HepG2 (cell line): ENCODE data around the gene IL21R. TPM values are rescaled to one million over a fixed set of nuclear protein-coding genes. Genes with fewer than 3 reads are reported as not detected.

Experiments used
- CREM ChIP-seq, 2 experiments: sonication (generic) in 1 of 2; formaldehyde crosslinking in 1 of 2; IDR thresholded peaks; 2 replicates each; pipeline versions ENCODE4 v1.4.0 to v1.6.1; 2016 to 2020; ENCODE audit warnings: antibody characterized with exemption in 1 of 2, mild to moderate bottlenecking in 1 of 2, missing genetic modification reagents in 1 of 2
- DPF2 ChIP-seq: sonication (generic); formaldehyde crosslinking; IDR thresholded peaks from 2 replicates; pipeline ENCODE4 v1.4.0; 2020; ENCODE audit warnings: mild to moderate bottlenecking, low read depth, missing genetic modification reagents, borderline replicate concordance
- ELF4 ChIP-seq: sonication (generic); formaldehyde crosslinking; IDR thresholded peaks from 2 replicates; pipeline ENCODE4 v1.5.0; 2020; ENCODE audit warnings: missing genetic modification reagents, mild to moderate bottlenecking, moderate library complexity, borderline replicate concordance
- ERF ChIP-seq: IDR thresholded peaks from 2 replicates; pipeline ENCODE4 v1.6.1; 2018; ENCODE audit warnings: missing biosample characterization, missing genetic modification reagents
- ESRRA ChIP-seq: sonication (generic); formaldehyde crosslinking; IDR thresholded peaks from 2 replicates; pipeline ENCODE4 v1.5.1; 2020; ENCODE audit warnings: mild to moderate bottlenecking, low read depth, missing genetic modification reagents
- FOXK1 ChIP-seq: sonication (generic); formaldehyde crosslinking; IDR thresholded peaks from 2 replicates; pipeline ENCODE4 v1.4.0; 2020; ENCODE audit warnings: low read depth, missing genetic modification reagents, borderline replicate concordance
- FOXP1 ChIP-seq, 2 experiments: fragments of 450-650 bp in 1 of 2; IDR thresholded peaks; 2 replicates each; pipeline ENCODE4 v1.6.1; 2017 to 2018; ENCODE audit warnings: antibody characterized with exemption in 1 of 2
- HNRNPL ChIP-seq: fragments of 200-400 bp; formaldehyde crosslinking; IDR thresholded peaks from 2 replicates; pipeline ENCODE4 v1.6.1; 2017; ENCODE audit warnings: mild to moderate bottlenecking, low read depth, low read length
- HOXD1 ChIP-seq: sonication (generic); formaldehyde crosslinking; IDR thresholded peaks from 2 replicates; pipeline ENCODE4 v1.5.0; 2020; ENCODE audit warnings: missing genetic modification reagents
- IRX3 ChIP-seq: sonication (generic); formaldehyde crosslinking; IDR thresholded peaks from 2 replicates; pipeline ENCODE4 v1.8.1; 2023; ENCODE audit warnings: mild to moderate bottlenecking, low read depth, missing genetic modification reagents, borderline replicate concordance
- JDP2 ChIP-seq: sonication (generic); formaldehyde crosslinking; IDR thresholded peaks from 2 replicates; pipeline ENCODE4 v1.8.1; 2022; ENCODE audit warnings: missing genetic modification reagents, borderline replicate concordance
- JUND ChIP-seq: sonication (generic); formaldehyde crosslinking; IDR thresholded peaks from 2 replicates; pipeline ENCODE4 v1.8.0; 2022; ENCODE audit warnings: mild to moderate bottlenecking, missing genetic modification reagents
- KDM3A ChIP-seq: IDR thresholded peaks from 2 replicates; pipeline ENCODE4 v1.6.1; 2018; ENCODE audit warnings: low read depth, missing compliant biosample characterization
- KDM6A ChIP-seq: IDR thresholded peaks from 2 replicates; pipeline ENCODE4 v1.6.1; 2016; ENCODE audit warnings: low read depth
- MIER3 ChIP-seq: IDR thresholded peaks from 2 replicates; pipeline ENCODE4 v1.6.1; 2016; ENCODE audit warnings: missing compliant biosample characterization, borderline replicate concordance
- MYNN ChIP-seq: sonication (generic); formaldehyde crosslinking; IDR thresholded peaks from 2 replicates; pipeline ENCODE4 v1.4.0; 2020; ENCODE audit warnings: mild to moderate bottlenecking, low read depth, missing genetic modification reagents
- NFYC ChIP-seq: IDR thresholded peaks from 2 replicates; pipeline ENCODE4 v1.6.1; 2016; ENCODE audit warnings: missing genetic modification reagents, missing compliant biosample characterization
- NONO ChIP-seq, 2 experiments: fragments of 450-650 bp in 1 of 2; sonication (generic) in 1 of 2; formaldehyde crosslinking in 1 of 2; IDR thresholded peaks in 1 of 2; conservative IDR thresholded peaks in 1 of 2; 2 replicates each; pipeline versions ENCODE4 v1.6.1 to v1.8.0; 2017 to 2022; ENCODE audit warnings: mild to moderate bottlenecking in 1 of 2, missing genetic modification reagents in 1 of 2, moderate library complexity in 1 of 2
- SMARCC2 ChIP-seq: fragments of 450-650 bp; IDR thresholded peaks from 2 replicates; pipeline ENCODE4 v1.6.1; 2017; ENCODE audit warnings: antibody characterized with exemption, mild to moderate bottlenecking
- SPEN ChIP-seq: sonication (generic); formaldehyde crosslinking; IDR thresholded peaks from 2 replicates; pipeline ENCODE4 v1.5.1; 2020; ENCODE audit warnings: low read depth, mild to moderate bottlenecking, missing genetic modification reagents
- YEATS2 ChIP-seq: sonication (generic); formaldehyde crosslinking; IDR thresholded peaks from 2 replicates; pipeline ENCODE4 v1.4.0; 2020; ENCODE audit warnings: missing genetic modification reagents, borderline replicate concordance
- ZNF224 ChIP-seq: sonication (generic); formaldehyde crosslinking; IDR thresholded peaks from 2 replicates; pipeline ENCODE4 v1.5.0; 2020; ENCODE audit warnings: mild to moderate bottlenecking, missing genetic modification reagents
- ZNF775 ChIP-seq: sonication (generic); formaldehyde crosslinking; IDR thresholded peaks from 2 replicates; pipeline ENCODE4 v1.4.0; 2020; ENCODE audit warnings: missing genetic modification reagents, mild to moderate bottlenecking, moderate library complexity, borderline replicate concordance
- ZNF777 ChIP-seq: sonication (generic); formaldehyde crosslinking; IDR thresholded peaks from 2 replicates; pipeline ENCODE4 v1.4.0; 2020; ENCODE audit warnings: missing genetic modification reagents
- ZNF788 ChIP-seq: sonication (generic); formaldehyde crosslinking; IDR thresholded peaks from 2 replicates; pipeline ENCODE4 v1.5.0; 2020; ENCODE audit warnings: mild to moderate bottlenecking, missing genetic modification reagents, borderline replicate concordance
- polyA plus RNA-seq, 8 experiments: library from polyadenylated mRNA; depleted of rRNA in 3 of 8; stranded (reverse) in 7 of 8; unstranded in 1 of 8; fragments of >200 nt; fragmentation: Illumina TruSeq in 4 of 8; extraction: Trizol in 4 of 8; gene quantifications; 2 replicates each; pipeline versions ENCODE4 v1.2.1 to v1.2.3, GENCODE V29; 2011 to 2016; ENCODE audit warnings: low read depth in 4 of 8, missing spikeins in 1 of 8, mixed read lengths in 1 of 8; ENCODE audit not compliant: insufficient read depth in 1 of 8
- total RNA-seq, 5 experiments: library from RNA; depleted of rRNA; stranded (reverse); fragments of >200 nt; fragmentation: Illumina TruSeq; extraction: Trizol; gene quantifications; 2 replicates each; pipeline ENCODE4 v1.2.3, GENCODE V29; 2016; ENCODE audit warnings: low read depth in 1 of 5
- TF ChIP-seq, protein P1 (sequence below): sonication (generic); formaldehyde crosslinking; IDR thresholded peaks from 2 replicates; pipeline ENCODE4 v1.4.0; 2020; ENCODE audit warnings: missing genetic modification reagents
- TF ChIP-seq, protein P2 (sequence below): sonication (generic); formaldehyde crosslinking; IDR thresholded peaks from 2 replicates; pipeline ENCODE4 v1.5.0; 2020; ENCODE audit warnings: mild to moderate bottlenecking, missing genetic modification reagents, moderate library complexity
- TF ChIP-seq, protein P3 (sequence below): IDR thresholded peaks from 2 replicates; pipeline ENCODE4 v1.6.1; 2016

IL21R gene
- total and polyA plus RNA-seq, 2 of the 13 experiments (the other 11 are each of a cell fraction or from before 2014, with no cell fraction given): 0.49 to 0.64 TPM

DNA sequence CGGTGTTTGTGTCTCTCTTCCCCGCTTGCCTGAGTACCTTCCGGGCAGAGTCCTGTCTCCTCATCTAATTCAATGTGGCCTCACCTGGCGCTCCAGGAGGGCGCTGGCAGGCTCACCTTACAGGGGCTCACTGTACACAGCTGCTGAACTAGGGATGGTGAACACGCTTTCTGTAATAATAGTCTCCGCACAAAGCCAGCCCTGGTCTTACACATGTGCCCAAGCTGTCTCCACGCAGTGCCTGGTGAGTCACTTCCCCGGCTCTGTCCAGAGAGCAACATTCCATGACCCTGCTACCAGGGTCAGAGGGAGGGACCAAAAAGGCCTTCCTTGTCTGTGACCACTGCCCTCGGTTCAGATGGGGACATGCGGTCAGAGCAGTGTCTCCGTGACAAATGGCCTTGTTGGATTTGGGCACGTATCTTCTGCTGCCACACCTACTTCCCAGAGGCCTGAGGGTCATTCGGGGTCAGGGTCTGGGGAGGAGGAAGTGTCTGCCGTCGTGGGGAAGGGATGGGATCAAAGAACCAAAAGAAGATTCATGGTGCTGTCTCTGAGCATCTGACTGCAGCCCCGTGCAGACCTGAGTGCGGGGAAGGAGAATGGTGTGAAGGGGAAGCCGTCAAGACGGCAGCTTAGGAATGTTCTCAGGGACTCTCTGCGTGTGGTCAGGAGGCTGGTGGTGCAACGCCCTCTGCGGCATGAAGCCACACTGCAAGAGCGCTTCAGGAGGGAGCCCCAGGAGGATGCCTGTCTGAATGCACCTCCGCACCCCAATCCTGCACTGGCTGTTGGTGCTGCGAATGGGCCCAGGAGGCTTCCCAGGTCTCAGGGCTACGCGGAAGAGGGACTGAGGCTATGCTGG lies 68.8 kb downstream of the IL21R start (continued):
- TF ChIP-seq, protein P1, sequence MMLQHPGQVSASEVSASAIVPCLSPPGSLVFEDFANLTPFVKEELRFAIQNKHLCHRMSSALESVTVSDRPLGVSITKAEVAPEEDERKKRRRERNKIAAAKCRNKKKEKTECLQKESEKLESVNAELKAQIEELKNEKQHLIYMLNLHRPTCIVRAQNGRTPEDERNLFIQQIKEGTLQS (CRISPR knock-in tag): peak; percentile 60
- TF ChIP-seq ERF (CRISPR knock-in tag) (peak; percentile 44), KDM3A (CRISPR knock-in tag) (0 out of 2 replicates have a peak, but pooled peaks have one; percentile 27), CREM (IDR thresholded peaks at IDR 0.05) (peak; percentile 39; the same call in 1 of the 2 replicates), CREM (CRISPR knock-in tag; IDR thresholded peaks at IDR 0.05) (no peak), SMARCC2 (no peak), FOXP1 (IDR thresholded peaks at IDR 0.05) (no peak), FOXP1 (CRISPR knock-in tag; IDR thresholded peaks at IDR 0.05) (peak; percentile 56; the same call in 1 of the 2 replicates), JUND (CRISPR knock-in tag) (peak; percentile 94), MYNN (CRISPR knock-in tag) (no peak), ZNF775 (CRISPR knock-in tag) (no peak), DPF2 (CRISPR knock-in tag) (peak; percentile 86), KDM6A (peak; percentile 22; the same call in 1 of the 2 replicates), FOXK1 (CRISPR knock-in tag) (peak; percentile 55; the same call in 1 of the 2 replicates), MIER3 (CRISPR knock-in tag) (peak; percentile 70), ESRRA (CRISPR knock-in tag) (peak; percentile 88), ZNF777 (CRISPR knock-in tag) (no peak), SPEN (CRISPR knock-in tag) (peak; percentile 46; the same call in 1 of the 2 replicates), HNRNPL (no peak), NFYC (CRISPR knock-in tag) (peak; percentile 35; the same call in 1 of the 2 replicates), IRX3 (CRISPR knock-in tag) (no peak), HOXD1 (CRISPR knock-in tag) (no peak; the same call in 1 of the 2 replicates), ZNF224 (CRISPR knock-in tag) (no peak), YEATS2 (CRISPR knock-in tag) (peak; percentile 55; the same call in 1 of the 2 replicates), JDP2 (CRISPR knock-in tag) (no peak), ELF4 (CRISPR knock-in tag) (peak; percentile 54; the same call in 1 of the 2 replicates), NONO (IDR thresholded peaks at IDR 0.05) (no peak), NONO (CRISPR knock-in tag; conservative IDR thresholded peaks at IDR 0.05) (peak; percentile 67), ZNF788 (CRISPR knock-in tag) (peak; percentile 65; the same call in 1 of the 2 replicates)
- TF ChIP-seq, protein P2, sequence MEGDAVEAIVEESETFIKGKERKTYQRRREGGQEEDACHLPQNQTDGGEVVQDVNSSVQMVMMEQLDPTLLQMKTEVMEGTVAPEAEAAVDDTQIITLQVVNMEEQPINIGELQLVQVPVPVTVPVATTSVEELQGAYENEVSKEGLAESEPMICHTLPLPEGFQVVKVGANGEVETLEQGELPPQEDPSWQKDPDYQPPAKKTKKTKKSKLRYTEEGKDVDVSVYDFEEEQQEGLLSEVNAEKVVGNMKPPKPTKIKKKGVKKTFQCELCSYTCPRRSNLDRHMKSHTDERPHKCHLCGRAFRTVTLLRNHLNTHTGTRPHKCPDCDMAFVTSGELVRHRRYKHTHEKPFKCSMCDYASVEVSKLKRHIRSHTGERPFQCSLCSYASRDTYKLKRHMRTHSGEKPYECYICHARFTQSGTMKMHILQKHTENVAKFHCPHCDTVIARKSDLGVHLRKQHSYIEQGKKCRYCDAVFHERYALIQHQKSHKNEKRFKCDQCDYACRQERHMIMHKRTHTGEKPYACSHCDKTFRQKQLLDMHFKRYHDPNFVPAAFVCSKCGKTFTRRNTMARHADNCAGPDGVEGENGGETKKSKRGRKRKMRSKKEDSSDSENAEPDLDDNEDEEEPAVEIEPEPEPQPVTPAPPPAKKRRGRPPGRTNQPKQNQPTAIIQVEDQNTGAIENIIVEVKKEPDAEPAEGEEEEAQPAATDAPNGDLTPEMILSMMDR (CRISPR knock-in tag): no peak
- TF ChIP-seq, protein P3, sequence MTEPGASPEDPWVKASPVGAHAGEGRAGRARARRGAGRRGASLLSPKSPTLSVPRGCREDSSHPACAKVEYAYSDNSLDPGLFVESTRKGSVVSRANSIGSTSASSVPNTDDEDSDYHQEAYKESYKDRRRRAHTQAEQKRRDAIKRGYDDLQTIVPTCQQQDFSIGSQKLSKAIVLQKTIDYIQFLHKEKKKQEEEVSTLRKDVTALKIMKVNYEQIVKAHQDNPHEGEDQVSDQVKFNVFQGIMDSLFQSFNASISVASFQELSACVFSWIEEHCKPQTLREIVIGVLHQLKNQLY: peak; percentile 52; the same call in 1 of the 2 replicates
